Common myeloid progenitor, CD34-positive (primary cell): ENCODE data around the gene PLPP2.

Source experiments
- CTCF ChIA-PET: fragments of 350-600 bp; sonication (Branson Sonifier 250); formaldehyde crosslinking; loops from one replicate; lab custom pipeline; 2021; ENCODE audit warnings: antibody characterized with exemption; lab: Charles Lee
- POLR2A ChIA-PET: fragments of 350-600 bp; sonication (Branson Sonifier 250); formaldehyde crosslinking; loops from one replicate; lab custom pipeline; 2021; ENCODE audit warnings: antibody characterized with exemption; lab: Charles Lee
- DNase-seq, 3 donors: peaks; one replicate each; pipeline versions ENCODE4 v3.0.0 to v3.0.0-alpha.2; 2013
- H3K27ac ChIP-seq, 2 experiments: 1 replicate in 1 of 2; 2 replicates in 1 of 2; pipeline ENCODE4 v1.7.0; 2013; ENCODE audit warnings: inconsistent platforms in 2 of 2, low read length in 2 of 2, mild to moderate bottlenecking in 2 of 2, low read depth in 1 of 2, moderate library complexity in 1 of 2; ENCODE audit not compliant: severe bottlenecking in 2 of 2, insufficient read depth in 1 of 2, poor library complexity in 1 of 2
- H3K27me3 ChIP-seq, 5 experiments: replicated peaks in 2 of 5; 1 replicate in 3 of 5; 2 replicates in 2 of 5; pipeline versions ENCODE4 v1.6.1 to v1.7.0; 2013; ENCODE audit warnings: low read length in 4 of 5, mild to moderate bottlenecking in 2 of 5, moderate library complexity in 2 of 5, inconsistent platforms in 1 of 5; ENCODE audit not compliant: insufficient read depth in 5 of 5, control insufficient read depth in 4 of 5
- H3K36me3 ChIP-seq, 4 experiments: 1 replicate in 2 of 4; 2 replicates in 2 of 4; pipeline versions ENCODE4 v1.6.1 to v1.7.0; 2013; ENCODE audit warnings: low read length in 3 of 4, control low read depth in 1 of 4, mild to moderate bottlenecking in 1 of 4; ENCODE audit not compliant: control insufficient read depth in 4 of 4, insufficient read depth in 4 of 4
- H3K4me1 ChIP-seq, 4 experiments: 1 replicate in 3 of 4; 2 replicates in 1 of 4; pipeline versions ENCODE4 v1.6.1 to v1.7.1; 2013; ENCODE audit warnings: low read length in 3 of 4, mild to moderate bottlenecking in 3 of 4, control low read depth in 1 of 4, inconsistent platforms in 1 of 4, moderate library complexity in 1 of 4; ENCODE audit not compliant: control insufficient read depth in 4 of 4, insufficient read depth in 4 of 4; ENCODE audit errors: control extremely low read depth in 1 of 4
- H3K4me3 ChIP-seq, 7 experiments: 1 replicate in 4 of 7; 2 replicates in 3 of 7; pipeline versions ENCODE4 v1.5.1 to v1.7.0; 2013; ENCODE audit warnings: mild to moderate bottlenecking in 7 of 7, low read length in 6 of 7, moderate library complexity in 6 of 7, inconsistent platforms in 2 of 7, low read depth in 2 of 7, control low read depth in 1 of 7; ENCODE audit not compliant: insufficient read depth in 4 of 7, control insufficient read depth in 1 of 7; ENCODE audit errors: extremely low read depth in 1 of 7
- H3K9me3 ChIP-seq, 5 experiments: 1 replicate in 4 of 5; 2 replicates in 1 of 5; pipeline versions ENCODE4 v1.6.1 to v1.7.1; 2013; ENCODE audit warnings: low read length in 4 of 5, mild to moderate bottlenecking in 2 of 5, inconsistent platforms in 1 of 5, low read depth in 1 of 5, moderate library complexity in 1 of 5; ENCODE audit not compliant: control insufficient read depth in 4 of 5, insufficient read depth in 2 of 5; ENCODE audit errors: control extremely low read depth in 1 of 5
- WGBS: methylation state at CpG from one replicate; pipeline ENCODE4 v1.1.5; 2013; ENCODE audit not compliant: insufficient coverage; 5-methylcytosine and 5-hydroxymethylcytosine counted together

PLPP2 gene

GRCh38 chr19:317710-318508, 26.7 kb upstream of the PLPP2 start:
- peaks cover 11 to 72% (median 38%) of the 10 kb centered on the region in 4 experiments for H3K36me3 ChIP-seq
- CTCF ChIA-PET = no interaction called here

GRCh38 chr19:315811-316210, 24.6 kb upstream of the PLPP2 start:
- H3K36me3 ChIP-seq = peaks cover 9 to 71% (median 41%) of the 10 kb centered on the region in 4 experiments
- no peak overlapping the region for H3K4me3 ChIP-seq
- H3K4me1 ChIP-seq = no peaks in the 10 kb centered on the region
- no peak for DNase-seq
- 98% methylated on average over 8 of the region's 8 CpGs for WGBS
- H3K27me3 ChIP-seq = no peaks in the 10 kb centered on the region
- peaks cover 0 to 14% (median 2%) of the 10 kb centered on the region in 5 experiments for H3K9me3 ChIP-seq
- ChIA-PET POLR2A (no interaction called here), CTCF (no interaction called here)
- no peak overlapping the region for H3K27ac ChIP-seq

More at GRCh38 chr19:317710-318508, 26.7 kb upstream of the PLPP2 start:
- Histone ChIP-seq H3K9me3 (peaks cover 0 to 25% (median 2%) of the 10 kb centered on the region in 5 experiments), H3K27me3 (no peaks in the 10 kb centered on the region), H3K4me3 (no peak overlapping the region), H3K4me1 (no peaks in the 10 kb centered on the region), H3K27ac (no peak overlapping the region)
- no peak for DNase-seq
- POLR2A ChIA-PET = no interaction called here
- WGBS = 100% methylated on average over 3 of the region's 10 CpGs

GRCh38 chr19:313988-314815, 23.0 kb upstream of the PLPP2 start:
- 95% methylated on average over 18 of the region's 22 CpGs for WGBS
- Histone ChIP-seq H3K4me3 (no peak overlapping the region), H3K4me1 (no peaks in the 10 kb centered on the region), H3K36me3 (peaks cover 9 to 64% (median 43%) of the 10 kb centered on the region in 4 experiments), H3K27me3 (no peaks in the 10 kb centered on the region), H3K9me3 (peaks cover 0 to 9% (median 2%) of the 10 kb centered on the region in 5 experiments), H3K27ac (no peak overlapping the region)
- ChIA-PET POLR2A (no interaction called here), CTCF (no interaction called here)
- no peak for DNase-seq

DNA sequence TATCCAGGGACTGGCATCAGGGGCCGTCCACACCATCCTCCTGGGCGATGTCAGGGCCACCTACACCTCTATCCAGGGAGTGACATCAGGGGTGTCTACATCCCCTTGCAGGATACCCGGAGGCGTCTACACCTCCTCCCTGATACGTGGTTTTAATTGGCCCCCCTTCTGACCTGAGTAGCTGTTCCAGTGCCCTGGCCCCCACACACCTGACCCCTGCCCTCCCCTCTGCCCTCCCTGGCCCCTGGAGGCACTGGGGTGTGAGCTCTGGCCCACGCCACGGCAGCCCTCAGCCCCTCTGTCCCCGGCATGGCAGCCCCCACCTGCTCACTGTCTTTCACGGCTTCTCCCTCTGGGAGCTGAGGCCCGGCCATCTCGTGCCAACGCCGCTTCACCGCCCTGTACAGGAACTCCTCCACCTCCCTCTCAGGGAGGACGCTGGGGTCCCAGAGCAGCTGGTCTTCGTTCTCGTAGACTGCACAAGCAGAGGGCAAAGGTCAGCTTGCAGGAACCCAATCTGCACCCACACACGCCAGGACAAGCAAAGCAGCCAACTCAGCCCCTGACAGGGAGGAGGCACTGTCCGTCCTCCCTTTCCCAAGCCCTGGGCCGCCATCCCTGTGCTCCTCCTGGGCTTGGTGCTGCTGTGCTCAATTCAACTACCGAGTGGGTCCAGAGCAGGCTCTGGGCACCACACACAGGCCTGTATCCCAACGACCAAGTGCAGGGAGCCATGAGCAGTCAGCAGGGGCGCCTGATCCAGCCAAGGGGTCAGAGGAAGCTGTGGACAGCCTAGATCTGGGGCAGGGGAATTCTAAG, 22.2 kb upstream of the PLPP2 start:
- DNase-seq = no peak

DNA sequence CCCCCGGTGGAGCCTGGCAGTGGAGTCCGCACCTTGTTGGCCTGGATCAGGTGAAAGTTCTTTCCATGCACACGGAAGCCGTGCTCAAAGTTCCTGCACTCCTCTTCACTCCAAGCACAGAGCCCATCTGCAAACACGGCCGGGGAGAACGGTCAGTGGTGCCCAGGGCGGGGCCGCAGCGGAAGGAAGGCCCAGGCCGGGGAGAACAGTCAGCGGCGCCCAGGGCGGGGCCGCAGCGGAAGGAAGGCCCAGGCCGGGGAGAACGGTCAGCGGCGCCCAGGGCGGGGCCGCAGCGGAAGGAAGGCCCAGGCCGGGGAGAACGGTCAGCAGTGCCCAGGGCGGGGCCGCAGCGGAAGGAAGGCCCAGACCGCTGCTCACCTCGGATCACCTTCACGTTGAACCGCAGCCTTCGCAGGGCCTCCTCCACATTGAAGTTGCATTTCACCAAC, 20.6 kb upstream of the PLPP2 start:
- CTCF ChIA-PET = no interaction called here

More for the DNA sequence above, 22.2 kb upstream of the PLPP2 start:
- H3K36me3 ChIP-seq = peaks cover 9 to 69% (median 47%) of the 10 kb centered on the region in 4 experiments
- POLR2A ChIA-PET = no interaction called here
- no peaks in the 10 kb centered on the region for H3K4me1 ChIP-seq
- WGBS = 98% methylated on average over 21 of the region's 23 CpGs
- no peaks in the 10 kb centered on the region for H3K27me3 ChIP-seq
- H3K27ac ChIP-seq = no peak overlapping the region
- CTCF ChIA-PET = no interaction called here
- H3K4me3 ChIP-seq = no peak overlapping the region
- peaks cover 0 to 9% (median 2%) of the 10 kb centered on the region in 5 experiments for H3K9me3 ChIP-seq

DNA sequence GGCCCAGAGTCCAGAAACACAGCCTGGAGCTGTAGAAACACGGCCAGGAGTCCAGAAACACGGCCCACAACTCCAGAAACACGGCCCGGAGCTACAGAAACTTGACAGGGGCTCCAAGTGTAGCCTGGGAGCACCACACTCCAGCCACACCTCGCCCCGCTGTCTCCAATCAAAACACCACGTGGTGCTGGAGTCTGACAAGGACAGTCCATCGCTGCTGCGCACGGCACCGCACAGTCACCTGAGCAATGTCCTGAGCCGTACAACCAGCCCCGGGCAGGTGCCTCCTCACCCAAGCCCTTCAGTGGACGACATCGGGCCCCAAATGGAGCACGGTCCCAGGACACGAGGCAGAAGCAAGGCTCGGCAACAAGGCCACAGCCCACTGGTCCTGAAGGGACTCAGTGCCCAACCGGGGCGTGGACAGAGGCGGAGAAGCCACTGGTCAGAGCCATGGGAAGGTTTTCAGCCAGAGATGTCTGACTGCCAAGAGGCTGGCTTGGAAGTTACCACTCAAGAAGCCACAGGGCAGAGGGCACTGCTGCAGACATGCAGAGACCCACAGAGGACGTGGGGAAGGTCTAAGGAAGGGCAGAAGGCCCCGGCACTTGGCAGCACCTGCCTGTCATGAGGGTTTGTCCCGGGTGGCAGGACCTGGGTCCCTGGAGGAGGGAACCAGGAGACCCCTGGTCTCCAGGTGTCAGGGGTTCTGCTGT, 19.7 kb upstream of the PLPP2 start:
- Histone ChIP-seq H3K36me3 (peaks cover 7 to 80% (median 57%) of the 10 kb centered on the region in 4 experiments), H3K27ac (no peak overlapping the region), H3K4me1 (no peaks in the 10 kb centered on the region), H3K4me3 (no peak overlapping the region), H3K9me3 (peaks cover 0 to 3% (median 0%) of the 10 kb centered on the region in 5 experiments), H3K27me3 (no peaks in the 10 kb centered on the region)
- no peak for DNase-seq
- 94% methylated on average over 24 of the region's 24 CpGs for WGBS
- ChIA-PET CTCF (interaction anchor here (1.0 kb wide), 1 partner anchor 16 kb away, joined by 4 read pairs; no protein-coding TSS in a partner anchor), POLR2A (no interaction called here)

More for the DNA sequence above, 20.6 kb upstream of the PLPP2 start:
- H3K27me3 ChIP-seq = no peaks in the 10 kb centered on the region
- H3K27ac ChIP-seq = no peak overlapping the region
- POLR2A ChIA-PET = no interaction called here
- no peak for DNase-seq
- peaks cover 0 to 4% (median 0%) of the 10 kb centered on the region in 5 experiments for H3K9me3 ChIP-seq
- peaks cover 9 to 75% (median 57%) of the 10 kb centered on the region in 4 experiments for H3K36me3 ChIP-seq
- H3K4me3 ChIP-seq = no peak overlapping the region
- WGBS = 96% methylated on average over 11 of the region's 33 CpGs
- no peaks in the 10 kb centered on the region for H3K4me1 ChIP-seq
